HG02642 (cell line): Measurements from ENCODE around the gene PRDM16.

Source experiments
- ATAC-seq: cut with Tn5 transposase; IDR thresholded peaks from one replicate; pipeline ENCODE4 v1.9.1; 2021; ENCODE audit warnings: mild to moderate bottlenecking; ENCODE audit not compliant: unreplicated experiment, poor library complexity

The PRDM16 gene

DNA sequence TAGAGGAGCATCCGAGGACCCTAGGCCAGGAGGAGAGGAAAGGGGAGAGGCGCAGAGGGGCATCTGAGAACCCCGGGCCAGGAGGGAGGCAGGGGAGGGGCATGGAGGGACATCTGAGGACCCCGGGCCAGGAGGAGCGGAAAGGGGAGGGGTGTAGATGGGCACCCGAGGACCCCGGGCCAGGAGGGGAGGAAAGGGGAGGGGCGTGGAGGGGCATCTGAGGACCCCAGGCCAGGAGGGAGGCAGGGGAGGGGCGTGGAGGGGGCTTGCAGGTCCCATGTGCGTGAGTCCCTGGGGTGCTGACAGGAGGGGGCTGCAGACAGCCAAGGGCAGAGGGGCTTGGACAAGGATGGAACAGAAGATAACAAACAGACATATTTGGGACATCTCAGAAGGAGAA is 195.5 kb downstream of the PRDM16 start:
- ATAC-seq, result no peak

- ATAC-seq, result no peak
These were observed 197.1 kb downstream of the PRDM16 start for GRCh38 chr1:3265835-3266805.

DNA sequence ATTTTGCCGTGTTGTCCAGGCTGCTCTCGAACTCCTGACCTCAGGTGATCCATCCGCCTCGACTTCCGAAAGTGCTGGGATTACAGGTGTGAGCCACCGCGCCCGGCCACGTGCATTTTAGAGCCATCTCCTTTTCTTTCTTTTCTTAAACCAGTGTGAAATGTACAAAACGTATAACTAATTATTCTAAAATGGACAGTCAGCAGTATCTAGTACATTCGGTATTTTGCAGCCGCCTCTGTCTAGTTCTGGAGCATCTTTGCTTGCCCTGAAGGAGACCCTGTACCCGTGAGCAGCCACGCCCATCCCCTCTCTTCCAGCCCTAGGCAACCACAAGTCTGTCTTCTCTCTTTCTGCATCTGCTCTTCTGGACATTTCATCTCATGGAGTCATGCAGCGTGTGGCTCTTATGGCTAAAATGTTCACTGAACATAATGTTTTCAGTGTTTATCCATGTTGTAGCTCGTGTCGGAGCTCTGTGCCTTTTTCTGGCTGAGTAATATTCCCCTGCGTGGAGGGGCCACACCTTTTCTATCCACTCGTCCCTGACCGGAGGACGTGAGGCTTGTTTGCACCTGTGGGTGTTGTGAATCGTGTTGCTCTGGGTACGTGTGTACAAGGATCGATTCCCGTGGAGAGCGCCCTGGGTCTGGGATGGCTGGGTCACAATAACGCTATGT is 198.0 kb downstream of the PRDM16 start:
- ATAC-seq, result no peak

- ATAC-seq, result no peak
These were observed 198.7 kb downstream of the PRDM16 start for GRCh38 chr1:3267550-3268270.

- ATAC-seq, result no peak
These were observed 199.3 kb downstream of the PRDM16 start for GRCh38 chr1:3268281-3268680.

DNA sequence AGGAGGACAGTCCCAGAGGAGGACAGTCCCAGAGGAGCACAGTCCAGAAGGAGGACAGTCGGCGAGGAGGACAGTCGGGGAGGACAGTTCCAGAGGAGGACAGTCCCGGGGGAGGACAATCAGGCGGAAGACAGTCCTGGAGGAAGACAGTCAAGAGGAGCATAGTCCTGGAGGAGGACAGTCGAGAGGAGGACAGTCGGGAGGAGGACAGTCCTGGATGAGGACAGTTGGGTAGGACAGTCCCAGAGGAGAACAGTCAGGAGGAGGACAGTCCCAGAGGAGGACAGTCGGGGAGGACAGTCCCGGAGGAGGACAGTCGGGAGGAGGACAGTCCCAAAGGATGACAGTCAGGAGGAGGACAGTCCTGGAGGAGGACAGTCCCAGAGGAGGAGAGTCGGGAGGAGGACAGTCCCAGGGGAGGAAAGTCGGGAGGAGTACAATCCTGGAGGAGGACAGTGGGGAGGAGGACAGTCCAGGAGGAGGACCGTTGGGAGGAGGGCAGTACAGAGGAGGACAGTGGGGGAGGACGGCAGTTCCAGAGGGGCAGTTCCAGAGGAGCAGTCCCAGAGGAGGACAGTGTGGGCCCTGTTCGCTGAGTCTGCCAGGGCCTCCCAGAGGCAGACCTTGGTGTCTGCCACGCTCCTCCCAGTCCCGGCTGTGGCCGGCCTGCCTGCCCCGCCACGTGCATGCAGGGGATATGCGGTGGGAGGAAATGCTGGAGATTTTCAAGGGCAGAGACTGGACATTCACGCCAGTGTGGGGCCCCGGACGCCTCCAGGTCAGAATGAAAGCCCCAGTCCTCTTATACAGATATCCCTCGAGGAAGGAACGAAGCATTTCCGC is 201.6 kb downstream of the PRDM16 start:
- no peak for ATAC-seq

- no peak for ATAC-seq
These were observed 202.9 kb downstream of the PRDM16 start for GRCh38 chr1:3271866-3272265.

DNA sequence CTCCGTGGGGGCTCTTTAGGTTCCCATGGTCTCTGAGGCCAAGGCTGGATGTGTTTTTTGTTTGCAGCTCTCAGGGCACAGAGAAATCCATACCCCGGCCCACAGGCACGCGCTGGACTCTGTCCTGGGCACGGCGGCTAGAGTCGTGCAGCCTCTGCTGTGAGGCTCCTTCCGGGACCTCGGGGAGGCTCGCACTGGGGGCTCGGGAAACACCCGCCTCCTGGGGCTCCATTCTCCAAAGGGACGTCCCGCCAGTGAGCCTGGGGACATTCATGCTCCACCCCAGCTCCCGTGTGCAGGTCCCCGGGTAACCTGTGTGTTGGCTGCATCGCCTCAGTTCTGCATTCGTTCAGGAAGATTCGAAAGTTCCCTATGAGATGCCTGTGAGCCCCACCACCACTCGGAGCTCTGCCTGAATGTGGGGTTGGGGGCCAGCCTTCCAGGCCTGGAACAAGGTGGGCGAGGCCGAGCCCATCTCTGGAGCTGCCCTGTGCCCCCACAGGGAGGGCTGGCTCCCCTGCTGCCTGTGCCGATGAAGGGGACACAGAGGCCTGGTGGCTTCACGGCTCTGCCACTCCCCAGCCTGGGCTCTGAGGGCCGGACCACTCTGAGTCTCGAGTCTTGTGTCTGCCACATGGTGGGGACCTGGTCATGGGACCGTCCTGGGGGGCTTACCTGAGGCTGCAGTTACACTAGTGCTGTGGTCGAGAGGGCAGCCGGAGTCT is 203.5 kb downstream of the PRDM16 start:
- no peak for ATAC-seq

DNA sequence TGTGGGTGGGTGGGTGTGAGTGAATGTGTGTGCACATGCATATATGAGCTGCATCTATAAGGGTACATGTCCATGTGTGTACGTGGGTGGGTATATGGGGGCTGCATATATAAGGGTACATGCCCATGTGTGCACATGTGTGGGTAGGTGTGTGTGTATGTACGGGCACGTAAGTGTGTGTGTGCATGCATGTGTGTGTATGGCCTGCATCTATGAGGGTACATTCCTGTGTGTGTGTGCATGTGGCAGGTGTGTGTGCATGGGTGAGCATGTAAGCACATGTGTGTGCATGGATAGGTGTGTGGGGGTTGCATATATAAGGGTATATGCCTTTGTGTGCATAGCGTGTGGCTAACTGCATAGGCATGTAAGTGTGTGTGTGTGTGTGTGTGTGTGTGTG is 204.4 kb downstream of the PRDM16 start:
- ATAC-seq, result no peak

- ATAC-seq, result no peak
These were observed 206.0 kb downstream of the PRDM16 start for GRCh38 chr1:3274972-3275371.

DNA sequence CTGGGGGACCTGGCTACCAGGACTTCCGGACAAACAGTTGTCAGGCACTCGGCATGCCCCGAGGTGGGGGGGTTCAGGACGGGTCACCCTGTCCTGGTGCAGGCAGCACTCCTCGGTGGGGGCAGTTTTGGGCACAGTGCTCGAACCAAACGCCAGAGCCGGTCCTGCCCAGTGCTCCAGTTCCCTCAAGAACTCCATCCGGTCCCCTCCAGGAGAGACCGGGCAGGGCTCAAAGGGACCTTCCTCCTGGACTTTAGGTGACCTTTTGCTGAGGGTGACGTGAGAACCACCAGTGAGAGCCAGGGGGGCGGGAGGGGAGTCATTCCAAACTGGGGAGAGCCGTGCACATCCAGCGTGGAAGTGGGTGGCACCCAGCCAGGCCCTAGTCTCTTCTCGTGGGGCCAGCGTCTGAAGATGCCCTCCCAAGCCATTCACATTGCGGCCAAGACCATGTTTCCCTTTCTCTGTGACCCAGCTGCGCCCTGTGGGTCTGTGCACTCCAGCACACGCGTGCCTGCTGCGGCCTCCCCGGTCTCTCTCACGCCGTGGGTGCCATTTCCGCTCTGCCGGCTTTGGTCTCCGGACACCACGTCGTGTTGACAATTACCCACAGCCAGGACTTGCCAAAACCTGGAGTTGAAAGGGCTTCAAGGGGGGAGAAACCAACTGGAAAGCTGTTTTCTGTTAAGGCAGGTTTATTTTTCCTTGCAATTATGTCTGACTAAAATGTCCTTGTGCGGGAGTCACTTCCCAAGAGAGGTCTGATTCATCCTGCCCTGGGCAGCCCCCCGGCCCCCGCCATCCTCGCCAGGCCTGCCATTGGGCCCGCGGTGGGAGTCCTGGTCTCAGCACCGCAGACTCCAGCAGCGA is 206.7 kb downstream of the PRDM16 start:
- no peak for ATAC-seq

GRCh38 chr1:3276341-3276800 is 207.4 kb downstream of the PRDM16 start:
- no peak for ATAC-seq

DNA sequence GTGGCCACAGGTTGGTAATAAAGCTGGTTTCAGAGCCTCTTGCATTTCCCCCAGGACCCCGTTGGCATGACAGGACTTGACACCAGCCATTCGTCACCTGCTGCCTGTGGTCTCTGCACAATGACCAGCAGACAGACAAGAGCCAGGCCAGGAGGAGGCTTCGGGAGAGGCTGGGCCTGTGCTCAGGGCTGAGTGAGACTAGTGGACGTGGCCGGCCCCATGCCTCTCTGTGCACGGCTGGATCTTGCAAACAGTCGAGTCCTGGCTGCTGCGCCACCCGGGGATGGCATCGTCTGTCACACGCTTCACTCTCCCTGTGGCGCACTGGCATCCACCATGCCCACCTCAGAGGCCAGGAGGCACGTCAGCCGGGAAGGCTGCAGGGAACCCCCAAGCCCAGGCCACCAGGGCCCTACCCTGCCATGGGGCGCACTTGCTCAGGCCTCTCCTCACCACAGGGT is 208.0 kb downstream of the PRDM16 start:
- ATAC-seq, result no peak

- no peak for ATAC-seq
These were observed 208.6 kb downstream of the PRDM16 start for GRCh38 chr1:3277623-3278022.

GRCh38 chr1:3278416-3279181 is 209.6 kb downstream of the PRDM16 start:
- no peak for ATAC-seq

DNA sequence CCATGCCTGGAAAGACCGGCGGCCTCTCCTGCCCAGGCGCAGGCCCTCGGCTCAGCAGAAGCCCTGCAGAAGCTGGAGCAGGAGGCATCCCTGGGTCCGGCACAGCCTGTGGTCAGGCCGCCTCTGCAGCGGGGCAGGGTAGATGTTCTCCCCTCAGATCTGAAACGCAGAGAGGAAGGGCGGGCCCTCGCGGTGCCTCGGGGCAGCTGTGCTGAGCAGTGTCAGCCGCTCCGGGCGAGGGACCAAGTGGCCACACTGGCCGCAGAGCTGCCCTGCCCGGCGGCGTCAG is 210.1 kb downstream of the PRDM16 start:
- ATAC-seq, result no peak

- no peak for ATAC-seq
These were observed 212.7 kb downstream of the PRDM16 start for GRCh38 chr1:3281735-3282134.

GRCh38 chr1:3282186-3282585 is 213.2 kb downstream of the PRDM16 start:
- ATAC-seq, result no peak
